ENCODE measurements around the gene NAGPA.

- no peak for TF ChIP-seq TAF1 (IDR thresholded peaks at IDR 0.05; ENCODE audit: low read depth, low read length)
- no peak for TF ChIP-seq USF2 (IDR thresholded peaks at IDR 0.05; ENCODE audit: low read length)
- TF ChIP-seq POLR2AphosphoS5 (IDR thresholded peaks at IDR 0.05; ENCODE audit: low read depth, low read length): no peak
Observed at GRCh38 chr16:5065326-5065725, 31.6 kb upstream of the NAGPA start.

All from H1 (cell line).